Panc1 (cell line): ENCODE measurements around the gene SLC22A12. TPM values are rescaled to one million over a fixed set of nuclear protein-coding genes. Genes with fewer than 3 reads are reported as not detected.

Experiments used
- ATAC-seq: fragments of 200-7000 bp; cut with Tn5 transposase; 2 replicates; pipeline ENCODE4 v1.9.1; 2020; ENCODE audit warnings: mild to moderate bottlenecking, moderate library complexity
- BruUV-seq: library from RNA; stranded (reverse); fragments of 400-500 nt; replicated peaks from 2 replicates; lab custom pipeline; 2021; lab: Mats Ljungman, UMichigan
- CTCF ChIA-PET: fragments of 300-600 bp; sonication (Branson Sonifier 250); formaldehyde crosslinking; loops from one replicate; lab custom pipeline; 2022; ENCODE audit warnings: antibody characterized with exemption; lab: Charles Lee
- POLR2A ChIA-PET: fragments of 300-600 bp; sonication (Branson Sonifier 250); formaldehyde crosslinking; loops from one replicate; lab custom pipeline; 2022; ENCODE audit warnings: antibody characterized with exemption; lab: Charles Lee
- DNase-seq: peaks from one replicate; pipeline ENCODE4 v3.0.0-alpha.2; 2010; ENCODE audit warnings: low read depth, low spot score
- H3K27ac ChIP-seq: 2 replicates; pipeline ENCODE4 v1.5.1; 2011; ENCODE audit warnings: mild to moderate bottlenecking, low read length, inconsistent platforms
- H3K27me3 ChIP-seq: fragments of 200-500 bp; sonication (Bioruptor generic); 2 replicates; pipeline ENCODE4 v1.6.0; 2014; ENCODE audit warnings: low read length, inconsistent platforms; ENCODE audit not compliant: control insufficient read depth, insufficient read depth
- H3K36me3 ChIP-seq: fragments of 200-500 bp; sonication (Bioruptor generic); 2 replicates; pipeline ENCODE4 v1.5.1; 2014; ENCODE audit warnings: inconsistent platforms, mild to moderate bottlenecking, low read length, moderate library complexity; ENCODE audit not compliant: control insufficient read depth, insufficient read depth
- H3K4me1 ChIP-seq: 2 replicates; pipeline ENCODE4 v1.5.1; 2011; ENCODE audit warnings: inconsistent platforms, mild to moderate bottlenecking, low read length, moderate library complexity; ENCODE audit not compliant: control insufficient read depth, insufficient read depth
- H3K4me3 ChIP-seq, 2 experiments: 2 replicates each; pipeline ENCODE4 v1.5.1; 2011 to 2012; ENCODE audit warnings: low read depth in 2 of 2, low read length in 2 of 2, mild to moderate bottlenecking in 2 of 2, inconsistent platforms in 1 of 2, moderate library complexity in 1 of 2
- H3K9me3 ChIP-seq: fragments of 200-500 bp; sonication (Bioruptor generic); 2 replicates; pipeline ENCODE4 v1.5.1; 2014; ENCODE audit warnings: low read depth, mild to moderate bottlenecking, inconsistent platforms, low read length, moderate library complexity; ENCODE audit not compliant: control insufficient read depth, insufficient read depth
- POLR2AphosphoS5 ChIP-seq: IDR thresholded peaks from 2 replicates; pipeline ENCODE4 v1.6.1; 2012; ENCODE audit warnings: mild to moderate bottlenecking, low read depth, low read length, moderate library complexity
- SIN3A ChIP-seq: IDR thresholded peaks from 2 replicates; pipeline ENCODE4 v1.6.1; 2012; ENCODE audit warnings: low read depth, mild to moderate bottlenecking, low read length, moderate library complexity, borderline replicate concordance; ENCODE audit not compliant: insufficient read depth
- TCF7L2 ChIP-seq: IDR thresholded peaks from 2 replicates; pipeline ENCODE4 v1.6.1; 2011; ENCODE audit warnings: mild to moderate bottlenecking, low read depth, low read length, inconsistent platforms
- in situ Hi-C: cut with HindIII; loops from 2 replicates; pipeline ENCODE4 v1.10.0; 2016; ENCODE audit warnings: low sequenced_read_pairs, low pct_unique_long_range_greater_than_20kb
- intact Hi-C: fragments of 100-400 bp; cut with micrococcal nuclease; formaldehyde crosslinking; loops from one replicate; pipeline ENCODE4 v1.10.0; 2022; ENCODE audit not compliant: unreplicated experiment
- total RNA-seq: library from RNA; stranded (reverse); gene quantifications from one replicate; pipeline ENCODE4 v1.2.1, GENCODE V29; 2021; ENCODE audit not compliant: unreplicated experiment
- TF ChIP-seq, protein P1 (sequence below): fragments of 450-650 bp; IDR thresholded peaks from 2 replicates; pipeline ENCODE4 v1.5.1; 2017; ENCODE audit warnings: mild to moderate bottlenecking
- TF ChIP-seq, protein P2 (sequence below), 2 experiments: IDR thresholded peaks; 2 replicates each; pipeline ENCODE4 v1.6.1; 2011 to 2012; ENCODE audit warnings: low read depth in 2 of 2, control low read depth in 1 of 2, low read length in 1 of 2, mild to moderate bottlenecking in 1 of 2, moderate library complexity in 1 of 2; ENCODE audit not compliant: insufficient read depth in 1 of 2

SLC22A12 gene
- total RNA-seq, 1 experiment from 2014 or later = not detected

DNA sequence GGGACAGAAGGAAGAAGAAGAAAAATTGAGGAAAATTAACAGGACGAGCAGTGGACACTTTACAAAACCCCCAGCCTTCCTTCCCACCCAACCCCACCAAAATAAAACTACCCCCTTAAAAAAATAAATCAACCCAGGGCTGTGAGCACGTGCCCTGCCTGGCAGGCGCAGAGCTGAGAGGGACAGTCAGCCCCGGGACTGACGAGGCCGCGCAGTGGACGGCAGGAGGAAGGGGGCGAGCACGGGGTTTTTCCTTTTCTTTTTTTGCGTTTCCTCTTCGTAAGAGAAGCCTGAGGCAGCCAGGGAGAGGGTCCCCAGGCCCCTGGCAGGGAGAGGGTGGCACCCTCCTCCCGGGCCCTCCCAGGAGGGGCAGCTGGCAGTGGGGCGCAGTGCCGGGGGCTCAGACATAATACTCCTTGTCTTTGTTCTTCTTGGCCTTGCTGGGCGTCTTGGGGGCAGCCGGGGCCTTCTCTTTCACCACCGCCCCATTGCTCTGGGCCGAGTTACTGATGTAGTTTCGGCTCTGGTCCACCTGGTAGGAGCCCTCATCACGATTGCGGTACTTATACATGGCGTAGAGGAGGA, 15.9 kb downstream of the SLC22A12 start:
- in situ Hi-C loops (no loop called here), intact Hi-C loops (no loop called here)
- no TSS peak for BruUV-seq
- no peaks in the 10 kb centered on the region for H3K9me3 ChIP-seq
- ATAC-seq (no peak), DNase-seq (no peak)
- TF ChIP-seq, protein P1, sequence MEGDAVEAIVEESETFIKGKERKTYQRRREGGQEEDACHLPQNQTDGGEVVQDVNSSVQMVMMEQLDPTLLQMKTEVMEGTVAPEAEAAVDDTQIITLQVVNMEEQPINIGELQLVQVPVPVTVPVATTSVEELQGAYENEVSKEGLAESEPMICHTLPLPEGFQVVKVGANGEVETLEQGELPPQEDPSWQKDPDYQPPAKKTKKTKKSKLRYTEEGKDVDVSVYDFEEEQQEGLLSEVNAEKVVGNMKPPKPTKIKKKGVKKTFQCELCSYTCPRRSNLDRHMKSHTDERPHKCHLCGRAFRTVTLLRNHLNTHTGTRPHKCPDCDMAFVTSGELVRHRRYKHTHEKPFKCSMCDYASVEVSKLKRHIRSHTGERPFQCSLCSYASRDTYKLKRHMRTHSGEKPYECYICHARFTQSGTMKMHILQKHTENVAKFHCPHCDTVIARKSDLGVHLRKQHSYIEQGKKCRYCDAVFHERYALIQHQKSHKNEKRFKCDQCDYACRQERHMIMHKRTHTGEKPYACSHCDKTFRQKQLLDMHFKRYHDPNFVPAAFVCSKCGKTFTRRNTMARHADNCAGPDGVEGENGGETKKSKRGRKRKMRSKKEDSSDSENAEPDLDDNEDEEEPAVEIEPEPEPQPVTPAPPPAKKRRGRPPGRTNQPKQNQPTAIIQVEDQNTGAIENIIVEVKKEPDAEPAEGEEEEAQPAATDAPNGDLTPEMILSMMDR = no peak
- TF ChIP-seq, protein P2, sequence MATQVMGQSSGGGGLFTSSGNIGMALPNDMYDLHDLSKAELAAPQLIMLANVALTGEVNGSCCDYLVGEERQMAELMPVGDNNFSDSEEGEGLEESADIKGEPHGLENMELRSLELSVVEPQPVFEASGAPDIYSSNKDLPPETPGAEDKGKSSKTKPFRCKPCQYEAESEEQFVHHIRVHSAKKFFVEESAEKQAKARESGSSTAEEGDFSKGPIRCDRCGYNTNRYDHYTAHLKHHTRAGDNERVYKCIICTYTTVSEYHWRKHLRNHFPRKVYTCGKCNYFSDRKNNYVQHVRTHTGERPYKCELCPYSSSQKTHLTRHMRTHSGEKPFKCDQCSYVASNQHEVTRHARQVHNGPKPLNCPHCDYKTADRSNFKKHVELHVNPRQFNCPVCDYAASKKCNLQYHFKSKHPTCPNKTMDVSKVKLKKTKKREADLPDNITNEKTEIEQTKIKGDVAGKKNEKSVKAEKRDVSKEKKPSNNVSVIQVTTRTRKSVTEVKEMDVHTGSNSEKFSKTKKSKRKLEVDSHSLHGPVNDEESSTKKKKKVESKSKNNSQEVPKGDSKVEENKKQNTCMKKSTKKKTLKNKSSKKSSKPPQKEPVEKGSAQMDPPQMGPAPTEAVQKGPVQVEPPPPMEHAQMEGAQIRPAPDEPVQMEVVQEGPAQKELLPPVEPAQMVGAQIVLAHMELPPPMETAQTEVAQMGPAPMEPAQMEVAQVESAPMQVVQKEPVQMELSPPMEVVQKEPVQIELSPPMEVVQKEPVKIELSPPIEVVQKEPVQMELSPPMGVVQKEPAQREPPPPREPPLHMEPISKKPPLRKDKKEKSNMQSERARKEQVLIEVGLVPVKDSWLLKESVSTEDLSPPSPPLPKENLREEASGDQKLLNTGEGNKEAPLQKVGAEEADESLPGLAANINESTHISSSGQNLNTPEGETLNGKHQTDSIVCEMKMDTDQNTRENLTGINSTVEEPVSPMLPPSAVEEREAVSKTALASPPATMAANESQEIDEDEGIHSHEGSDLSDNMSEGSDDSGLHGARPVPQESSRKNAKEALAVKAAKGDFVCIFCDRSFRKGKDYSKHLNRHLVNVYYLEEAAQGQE (IDR thresholded peaks at IDR 0.05; ENCODE audit: insufficient read depth in 1 of 2, low read depth in 2 of 2, low read length in 1 of 2) = no peak
- TF ChIP-seq SIN3A = no peak
- no peak for TF ChIP-seq TCF7L2
- POLR2A ChIA-PET = no interaction called here
- no peak overlapping the region for H3K4me3 ChIP-seq
- CTCF ChIA-PET = no interaction called here
- H3K27ac ChIP-seq = no peak overlapping the region
- no peaks in the 10 kb centered on the region for H3K27me3 ChIP-seq
- 0 out of 2 replicates have a peak, but pooled peaks cover 3% of the 10 kb centered on the region for H3K4me1 ChIP-seq
- H3K36me3 ChIP-seq = no peaks in the 10 kb centered on the region

DNA sequence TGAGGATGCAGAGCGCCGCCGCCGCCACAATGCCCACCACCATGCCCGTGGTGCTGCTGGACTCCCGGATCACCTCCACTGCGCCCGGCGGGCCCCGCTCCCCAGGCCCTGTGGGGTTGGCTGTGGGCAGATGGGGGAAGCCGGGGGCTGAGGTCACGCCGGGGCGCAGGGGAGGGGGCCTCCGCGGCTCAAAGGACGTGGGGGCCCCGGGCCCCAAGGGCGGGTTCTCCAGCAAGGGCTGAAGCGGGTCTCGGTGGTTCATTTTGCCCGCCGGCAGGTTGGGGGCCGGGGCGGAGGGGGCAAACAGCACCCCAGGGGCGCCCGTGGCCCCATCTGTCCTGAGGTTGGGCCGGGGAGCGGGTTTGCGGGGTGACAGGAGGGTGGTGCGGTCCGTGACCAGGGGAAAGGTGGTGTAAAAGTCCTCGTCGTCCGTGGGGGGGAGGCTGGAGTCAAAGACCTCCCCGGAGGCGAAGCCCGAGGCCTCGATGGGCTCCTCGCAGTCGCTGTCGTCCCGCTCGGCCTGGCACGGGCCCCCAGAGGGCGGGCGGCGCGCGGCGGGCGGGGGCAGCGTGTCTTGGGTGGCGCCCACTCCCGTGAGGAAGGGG, 16.5 kb downstream of the SLC22A12 start:
- no peak overlapping the region for H3K27ac ChIP-seq
- TF ChIP-seq, protein P1 = no peak
- TF ChIP-seq POLR2AphosphoS5 = no peak
- TF ChIP-seq, protein P2 (IDR thresholded peaks at IDR 0.05; ENCODE audit: insufficient read depth in 1 of 2, low read depth in 2 of 2, low read length in 1 of 2) = no peak
- TF ChIP-seq TCF7L2 = no peak
- TF ChIP-seq SIN3A = no peak
- no peaks in the 10 kb centered on the region for H3K36me3 ChIP-seq
- no peaks in the 10 kb centered on the region for H3K27me3 ChIP-seq
- H3K9me3 ChIP-seq = no peaks in the 10 kb centered on the region
- H3K4me3 ChIP-seq = no peak overlapping the region
- intact Hi-C loops (no loop called here), in situ Hi-C loops (no loop called here)
- no TSS peak for BruUV-seq
- ChIA-PET CTCF (no interaction called here), POLR2A (no interaction called here)
- DNase-seq = no peak
- ATAC-seq = no peak
- 0 out of 2 replicates have a peak, but pooled peaks cover 3% of the 10 kb centered on the region for H3K4me1 ChIP-seq
